Peyer's patch (tissue), 4 donors: ENCODE measurements around the gene ITSN1. TPM values are rescaled to one million over a fixed set of nuclear protein-coding genes. Genes with fewer than 3 reads are reported as not detected.

Experiments
- DNase-seq, 3 donors: peaks; one replicate each; pipeline ENCODE4 v3.0.0-alpha.2; 2017 to 2019
- H3K27ac ChIP-seq, 4 donors: fragments of 200-600 bp; sonication (generic); one replicate each; pipeline ENCODE4 v1.5.1; 2016 to 2019
- H3K27me3 ChIP-seq, 2 donors: fragments of 200-600 bp; sonication (generic); one replicate each; pipeline ENCODE4 v1.5.1; 2019
- H3K36me3 ChIP-seq, 3 donors: fragments of 200-600 bp; sonication (generic); one replicate each; pipeline ENCODE4 v1.5.1; 2016 to 2019
- H3K4me1 ChIP-seq, 4 donors: fragments of 200-600 bp; sonication (generic); one replicate each; pipeline ENCODE4 v1.5.1; 2016 to 2019
- H3K4me3 ChIP-seq, 4 donors: fragments of 200-600 bp; sonication (generic); 1 replicate in 3 of 4; 2 replicates in 1 of 4; pipeline ENCODE4 v1.5.1; 2016 to 2019; ENCODE audit warnings: mild to moderate bottlenecking in 1 of 4
- H3K9me3 ChIP-seq, 4 donors: fragments of 200-600 bp; sonication (generic); one replicate each; pipeline ENCODE4 v1.5.1; 2016 to 2019; ENCODE audit warnings: mild to moderate bottlenecking in 1 of 4
- CTCF ChIP-seq, 6 experiments: fragments of 450-650 bp in 4 of 6; fragments of 200-600 bp in 2 of 6; sonication (generic) in 1 of 6; IDR thresholded peaks; one replicate each; pipeline ENCODE4 v1.5.1; 2017 to 2019; ENCODE audit warnings: antibody characterized with exemption in 6 of 6, mild to moderate bottlenecking in 3 of 6, moderate library complexity in 1 of 6
- POLR2A ChIP-seq, 2 donors: fragments of 450-650 bp; IDR thresholded peaks; one replicate each; pipeline ENCODE4 v1.5.1; 2017; ENCODE audit warnings: antibody characterized with exemption in 2 of 2, mild to moderate bottlenecking in 2 of 2, moderate library complexity in 2 of 2
- total RNA-seq, 4 donors: library from RNA; depleted of rRNA; stranded (reverse); fragments of >200 nt; gene quantifications; one replicate each; pipeline ENCODE4 v1.1.0, GENCODE V29; 2016

ITSN1 gene
- total RNA-seq, 4 donors from 2014 or later, result 41.0 to 56.9 (median 49.5) TPM

- no peak for TF ChIP-seq CTCF (IDR thresholded peaks at IDR 0.05)
- peaks cover 0 to 45% (median 6%) of the 10 kb centered on the region in 4 donors for H3K4me1 ChIP-seq
- H3K36me3 ChIP-seq, result no peaks in the 10 kb centered on the region
- peak overlapping the region; percentile 79 to 94 (median 85) for H3K27ac ChIP-seq
- no peaks in the 10 kb centered on the region for H3K27me3 ChIP-seq
- H3K4me3 ChIP-seq, result peak overlapping the region; percentile 84 to 99 (median 92)
- peak in 2 of 3 donors; percentile 62 to 72 for DNase-seq
- no peaks in the 10 kb centered on the region for H3K9me3 ChIP-seq
These were observed 776 bp downstream of the ITSN1 start for GRCh38 chr21:33642896-33643657.

DNA sequence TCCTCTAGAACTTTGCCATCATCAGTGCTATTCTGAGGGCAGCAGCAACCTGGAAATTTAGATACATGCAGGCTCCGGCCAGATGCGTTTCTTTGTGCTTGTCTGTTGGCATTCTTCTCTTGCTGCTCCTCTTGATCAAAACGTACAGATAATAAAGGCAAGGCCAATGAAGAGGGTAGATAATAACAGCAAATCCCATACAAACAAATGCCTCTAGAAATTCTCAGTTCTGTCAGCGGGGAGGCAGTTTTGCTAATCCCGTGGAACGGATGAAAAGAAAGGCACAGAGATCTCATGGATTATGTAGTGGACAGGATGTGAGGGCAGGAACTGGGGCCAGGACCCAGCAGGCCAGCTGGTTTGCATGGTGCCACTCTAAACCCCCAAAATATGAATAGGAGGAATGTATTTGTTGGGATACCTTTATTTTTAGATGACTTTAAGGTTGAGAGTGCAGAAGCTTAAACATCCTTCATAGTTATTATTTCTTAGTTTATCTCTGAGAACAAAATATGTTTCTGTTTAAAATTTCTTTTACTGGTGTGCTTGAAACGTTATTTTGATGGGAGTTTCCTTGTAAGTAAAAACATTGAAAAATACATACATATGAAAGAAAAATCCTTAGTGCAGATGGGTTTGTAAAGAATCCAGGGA is 1.5 kb downstream of the ITSN1 start:
- Histone ChIP-seq H3K4me1 (peaks cover 0 to 38% (median 6%) of the 10 kb centered on the region in 4 donors), H3K27me3 (no peaks in the 10 kb centered on the region), H3K4me3 (peak overlapping the region; percentile 84 to 99 (median 92)), H3K36me3 (no peaks in the 10 kb centered on the region), H3K27ac (peak overlapping the region in 3 of 4 donors; percentile 79 to 94 (median 89)), H3K9me3 (no peaks in the 10 kb centered on the region)
- TF ChIP-seq CTCF (IDR thresholded peaks at IDR 0.05), result no peak
- no peak for TF ChIP-seq POLR2A (IDR thresholded peaks at IDR 0.05)
- no peak for DNase-seq

DNA sequence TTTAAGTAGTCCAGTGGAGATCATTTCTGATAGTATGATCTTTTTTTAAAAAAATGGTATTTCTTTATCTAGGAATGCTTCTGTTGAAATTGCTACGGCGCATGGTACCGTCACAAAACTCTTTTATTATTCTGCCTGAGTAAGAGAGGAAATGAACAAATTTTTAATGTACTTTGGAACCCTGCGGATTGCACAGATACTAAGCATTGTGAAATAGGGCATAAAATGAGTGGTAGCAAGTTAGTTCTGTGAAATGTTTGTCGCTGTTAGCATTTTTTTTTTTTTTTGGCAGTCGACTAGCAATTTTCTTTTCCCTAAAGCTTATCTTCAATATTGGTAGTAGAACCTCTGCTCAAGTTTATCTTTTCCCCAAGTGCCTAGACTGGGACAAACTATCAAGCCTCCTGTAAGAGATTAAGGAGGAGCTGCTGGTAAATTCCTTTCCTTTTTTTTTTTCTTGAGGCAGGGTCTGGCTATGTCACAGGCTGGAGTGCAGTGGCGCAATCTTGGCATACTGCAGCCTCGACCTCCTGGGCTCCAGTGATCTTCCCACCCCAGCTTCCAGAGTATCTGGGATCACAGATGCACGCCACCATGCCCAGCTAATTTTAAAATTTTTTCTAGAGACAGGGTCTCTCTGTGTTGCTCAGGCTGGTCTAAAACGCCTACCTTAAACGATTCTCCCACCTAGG is 2.2 kb downstream of the ITSN1 start:
- Histone ChIP-seq H3K27ac (peak overlapping the region in 2 of 4 donors; percentile 89 to 94), H3K9me3 (no peaks in the 10 kb centered on the region), H3K4me3 (peak overlapping the region in 2 of 4 donors; percentile 92 to 99), H3K4me1 (peaks cover 0 to 36% (median 6%) of the 10 kb centered on the region in 4 donors), H3K36me3 (no peaks in the 10 kb centered on the region), H3K27me3 (no peaks in the 10 kb centered on the region)
- DNase-seq, result no peak
- TF ChIP-seq POLR2A (IDR thresholded peaks at IDR 0.05) (no peak), CTCF (IDR thresholded peaks at IDR 0.05) (no peak)

DNA sequence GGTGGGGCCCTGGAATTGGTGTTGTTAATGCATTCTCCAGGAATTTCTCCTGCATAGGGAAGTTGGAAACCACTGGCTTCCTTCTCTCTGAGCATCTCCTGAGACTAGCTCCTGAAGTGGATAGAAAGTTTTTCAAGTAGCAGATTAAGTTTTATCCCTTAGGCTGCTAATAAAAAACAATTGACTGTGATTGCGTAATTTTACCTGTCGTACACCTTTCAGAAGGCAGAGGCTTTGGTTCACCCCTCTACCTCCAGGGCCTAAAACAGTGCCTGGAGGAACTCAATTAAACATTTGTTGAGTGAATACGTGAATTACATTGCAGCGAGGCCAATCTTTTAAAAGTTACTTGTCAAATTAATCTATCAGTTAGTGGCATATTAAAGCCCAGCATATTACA is 3.4 kb downstream of the ITSN1 start:
- Histone ChIP-seq H3K27ac (no peak overlapping the region), H3K4me1 (peaks cover 0 to 25% (median 6%) of the 10 kb centered on the region in 4 donors), H3K27me3 (no peaks in the 10 kb centered on the region), H3K36me3 (no peaks in the 10 kb centered on the region), H3K9me3 (no peaks in the 10 kb centered on the region), H3K4me3 (no peak overlapping the region)
- no peak for DNase-seq
- TF ChIP-seq CTCF (IDR thresholded peaks at IDR 0.05), result no peak
- TF ChIP-seq POLR2A (IDR thresholded peaks at IDR 0.05), result no peak

DNA sequence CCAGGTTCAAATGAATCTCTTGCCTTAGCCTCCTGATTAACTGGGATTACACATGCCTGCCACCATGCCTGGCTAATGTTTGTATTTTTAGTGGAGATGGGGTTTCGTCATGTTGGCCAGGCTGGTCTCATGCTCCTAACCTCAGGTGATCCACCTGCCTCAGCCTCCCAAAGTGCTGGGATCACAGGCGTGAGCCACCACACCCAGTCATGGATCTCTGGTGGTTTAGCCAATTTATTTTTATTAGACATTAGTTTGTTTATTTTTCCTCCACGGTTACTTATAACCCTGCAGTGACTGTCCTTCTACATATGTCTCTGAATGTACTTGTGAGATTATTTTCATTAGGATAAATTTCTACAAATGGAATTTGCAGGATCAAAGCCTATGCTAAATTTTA is 5.3 kb downstream of the ITSN1 start:
- H3K4me1 ChIP-seq, result peaks cover 0 to 21% (median 3%) of the 10 kb centered on the region in 4 donors
- H3K36me3 ChIP-seq, result no peaks in the 10 kb centered on the region
- no peaks in the 10 kb centered on the region for H3K9me3 ChIP-seq
- H3K27ac ChIP-seq, result no peak overlapping the region
- no peak overlapping the region for H3K4me3 ChIP-seq
- no peaks in the 10 kb centered on the region for H3K27me3 ChIP-seq
- no peak for TF ChIP-seq CTCF (IDR thresholded peaks at IDR 0.05)
- no peak for TF ChIP-seq POLR2A (IDR thresholded peaks at IDR 0.05)
- DNase-seq, result no peak
